ENCODE measurements around the gene LAG3. TPM values are rescaled to one million over a fixed set of nuclear protein-coding genes. Genes with fewer than 3 reads are reported as not detected.
"Not testable (repeated sequence)": the region's sequence is repeated elsewhere in the genome, so short reads cannot be mapped to it uniquely, and the experiment has no call there.

Gene LAG3
- total RNA-seq, 1 donor from 2014 or later = not detected

GRCh38 chr12:6734506-6735387 lies 37.6 kb upstream of the LAG3 start:
- no peak overlapping the region for H3K4me3 ChIP-seq (ENCODE audit: low read depth, low read length)
- DNase-seq (ENCODE audit: low read depth) = no peak
- TF ChIP-seq CTCF (conservative IDR thresholded peaks at IDR 0.05; ENCODE audit: low read depth, low read length) = no peak

GRCh38 chr12:6735448-6736191 lies 36.7 kb upstream of the LAG3 start:
- H3K4me3 ChIP-seq (ENCODE audit: low read depth, low read length) = no peak overlapping the region
- no peak for DNase-seq (ENCODE audit: low read depth)
- peak; percentile 83 for TF ChIP-seq CTCF (conservative IDR thresholded peaks at IDR 0.05; ENCODE audit: low read depth, low read length)

GRCh38 chr12:6736754-6737153 lies 35.6 kb upstream of the LAG3 start:
- H3K4me3 ChIP-seq (ENCODE audit: low read depth, low read length) = no peak overlapping the region
- no peak for DNase-seq (ENCODE audit: low read depth)
- TF ChIP-seq CTCF (conservative IDR thresholded peaks at IDR 0.05; ENCODE audit: low read depth, low read length) = no peak

GRCh38 chr12:6742080-6742479 lies 30.2 kb upstream of the LAG3 start:
- DNase-seq (ENCODE audit: low read depth); H3K4me3 ChIP-seq (ENCODE audit: low read depth, low read length): not testable (repeated sequence)

GRCh38 chr12:6742834-6743233 lies 29.5 kb upstream of the LAG3 start:
- no peak for DNase-seq (ENCODE audit: low read depth)

GRCh38 chr12:6743300-6743699 lies 29.0 kb upstream of the LAG3 start:
- DNase-seq (ENCODE audit: low read depth) = not testable (repeated sequence)

More at GRCh38 chr12:6742834-6743233, 29.5 kb upstream of the LAG3 start:
- TF ChIP-seq CTCF (conservative IDR thresholded peaks at IDR 0.05; ENCODE audit: low read depth, low read length) = no peak
- H3K4me3 ChIP-seq (ENCODE audit: low read depth, low read length) = no peak overlapping the region

GRCh38 chr12:6745741-6746525 lies 26.4 kb upstream of the LAG3 start:
- no peak for TF ChIP-seq CTCF (conservative IDR thresholded peaks at IDR 0.05; ENCODE audit: low read depth, low read length)
- H3K4me3 ChIP-seq (ENCODE audit: low read depth, low read length) = no peak overlapping the region
- no peak for DNase-seq (ENCODE audit: low read depth)

More at GRCh38 chr12:6743300-6743699, 29.0 kb upstream of the LAG3 start:
- H3K4me3 ChIP-seq (ENCODE audit: low read depth, low read length) = not testable (repeated sequence)
